Kidney epithelial cell (primary cell): Measurements from ENCODE around the gene INPP5B. TPM values are rescaled to one million over a fixed set of nuclear protein-coding genes. Genes with fewer than 3 reads are reported as not detected.

Experiments used
- DNase-seq: peaks from one replicate; pipeline ENCODE4 v3.0.0-alpha.2; 2010; ENCODE audit warnings: low read depth
- H3K27me3 ChIP-seq: 2 replicates; pipeline ENCODE4 v1.6.0; 2011; ENCODE audit warnings: low read length; ENCODE audit not compliant: control insufficient read depth, insufficient read depth
- H3K36me3 ChIP-seq: 2 replicates; pipeline ENCODE4 v1.5.1; 2011; ENCODE audit warnings: low read length; ENCODE audit not compliant: control insufficient read depth, insufficient read depth
- H3K4me3 ChIP-seq: 2 replicates; pipeline ENCODE4 v1.5.1; 2011; ENCODE audit warnings: low read depth, mild to moderate bottlenecking, control low read depth, low read length
- CTCF ChIP-seq: IDR thresholded peaks from 2 replicates; pipeline ENCODE4 v1.5.1; 2011; ENCODE audit warnings: mild to moderate bottlenecking, moderate library complexity, low read length, control low read depth, inconsistent platforms; ENCODE audit not compliant: insufficient read depth, poor library complexity, severe bottlenecking
- total RNA-seq: library from RNA; depleted of rRNA; stranded (reverse); fragments of >200 nt; gene quantifications from 2 replicates; pipeline ENCODE4 v1.2.3, GENCODE V29; 2015

The INPP5B gene
- total RNA-seq, 1 donor from 2014 or later, result 18.9 TPM

GRCh38 chr1:37825506-37825905 lies 121.3 kb downstream of the INPP5B start:
- no peak for DNase-seq
- Histone ChIP-seq H3K27me3 (no peaks in the 10 kb centered on the region), H3K4me3 (no peak overlapping the region), H3K36me3 (no peaks in the 10 kb centered on the region)
- no peak for TF ChIP-seq CTCF

DNA sequence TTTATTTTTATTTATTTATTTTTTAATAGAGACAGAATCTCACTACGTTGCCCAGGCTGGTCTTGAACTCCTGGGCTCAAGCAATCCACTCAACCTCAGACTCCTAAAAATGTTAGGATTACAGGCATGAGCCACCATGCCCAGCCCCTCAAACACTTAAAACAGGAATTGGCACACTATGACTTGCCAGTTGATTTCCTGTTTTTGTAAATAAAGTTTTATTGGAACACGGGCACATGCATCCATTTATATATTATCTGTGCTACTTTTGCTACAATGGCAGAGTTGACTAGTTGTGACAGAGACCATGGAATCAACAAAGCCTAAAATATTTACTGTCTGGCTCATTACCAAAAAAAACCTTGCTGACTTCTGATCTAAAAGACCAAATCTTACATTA lies 122.9 kb downstream of the INPP5B start:
- TF ChIP-seq CTCF, result no peak
- DNase-seq, result no peak
- Histone ChIP-seq H3K4me3 (no peak overlapping the region), H3K27me3 (no peaks in the 10 kb centered on the region), H3K36me3 (no peaks in the 10 kb centered on the region)

DNA sequence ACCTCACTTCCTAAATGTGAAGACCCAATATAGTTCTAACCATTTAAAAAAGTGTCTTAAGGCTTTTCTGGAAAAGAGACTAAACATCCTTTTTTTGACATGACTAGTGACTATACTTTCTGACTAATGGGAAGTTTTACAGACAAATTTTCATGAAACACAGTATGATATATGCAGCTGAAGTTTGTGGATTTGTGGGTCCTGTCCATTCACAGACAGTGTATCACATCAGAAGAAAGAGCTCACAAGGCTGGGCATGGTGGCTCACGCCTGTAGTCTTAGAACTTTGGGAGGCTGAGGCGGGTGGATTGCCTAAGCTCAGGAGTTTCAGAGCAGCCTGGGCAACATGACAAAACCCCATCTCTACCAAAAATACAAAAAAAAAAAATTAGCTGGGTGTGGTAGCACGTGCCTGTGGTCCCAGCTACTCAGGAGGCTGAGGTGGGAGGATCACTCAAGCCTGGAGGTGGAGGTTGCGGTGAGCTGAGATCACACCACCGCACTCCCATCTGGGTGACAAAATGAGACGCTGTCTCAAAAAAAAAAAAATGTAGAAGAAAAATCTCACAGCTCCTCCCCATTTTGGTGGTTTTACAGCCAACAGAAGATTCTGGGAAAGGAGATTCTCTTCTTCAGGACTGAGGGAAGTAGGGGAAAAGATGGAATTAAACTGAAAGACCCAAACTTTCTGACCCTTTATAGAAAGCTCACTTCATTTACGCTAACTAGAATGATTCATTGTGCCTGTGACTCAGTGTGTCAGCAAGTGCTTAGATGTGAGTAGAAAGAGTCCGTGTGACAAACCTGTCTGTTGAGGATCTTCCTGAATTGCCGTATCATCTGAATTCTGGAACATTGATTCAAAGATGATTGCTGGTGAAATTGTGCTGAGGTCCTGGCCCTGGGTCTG lies 123.7 kb downstream of the INPP5B start:
- no peaks in the 10 kb centered on the region for H3K36me3 ChIP-seq
- no peaks in the 10 kb centered on the region for H3K27me3 ChIP-seq
- TF ChIP-seq CTCF, result no peak
- no peak for DNase-seq
- H3K4me3 ChIP-seq, result no peak overlapping the region

DNA sequence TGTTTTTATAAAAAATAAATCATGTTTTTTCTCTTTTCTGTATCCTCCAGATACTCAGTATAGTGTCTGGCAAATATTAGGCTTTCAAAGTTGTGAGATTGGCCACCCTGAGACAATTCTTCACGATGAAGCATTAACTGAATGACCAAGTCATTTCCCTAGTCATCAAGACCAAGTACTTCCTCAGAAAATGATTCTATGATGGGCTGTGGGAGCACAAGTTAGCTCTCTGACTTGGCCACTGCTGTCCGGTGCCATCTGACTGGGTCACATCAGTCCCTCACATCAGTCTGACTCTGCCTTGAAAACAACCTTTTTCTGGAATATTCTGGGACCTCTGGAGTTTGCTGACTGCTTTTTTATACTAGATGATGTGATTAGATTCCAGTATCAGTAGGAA lies 125.4 kb downstream of the INPP5B start:
- no peak for TF ChIP-seq CTCF
- Histone ChIP-seq H3K36me3 (no peaks in the 10 kb centered on the region), H3K4me3 (no peak overlapping the region), H3K27me3 (no peaks in the 10 kb centered on the region)
- DNase-seq, result no peak

DNA sequence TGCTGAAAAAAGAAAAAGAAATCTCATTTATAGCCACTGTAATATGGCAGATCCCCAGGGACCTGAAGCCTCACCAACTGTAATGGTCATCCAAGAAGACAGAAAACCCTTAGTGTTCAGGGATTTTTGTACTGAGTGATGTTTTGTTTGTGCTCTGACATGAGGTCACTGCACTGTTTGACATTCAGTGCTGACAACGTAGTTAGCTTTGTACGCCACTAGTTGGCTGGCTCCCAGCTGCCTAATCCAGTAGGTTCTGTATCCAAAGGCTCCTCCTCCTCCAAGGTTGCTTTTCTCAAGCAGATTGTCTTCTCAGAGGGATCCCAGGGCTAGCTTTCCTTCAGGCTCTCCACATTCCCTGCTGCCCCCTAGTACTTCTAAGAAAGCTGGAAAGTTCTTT lies 129.4 kb downstream of the INPP5B start:
- no peak for DNase-seq

More for the DNA sequence above, 129.4 kb downstream of the INPP5B start:
- TF ChIP-seq CTCF, result no peak
- Histone ChIP-seq H3K36me3 (no peaks in the 10 kb centered on the region), H3K27me3 (no peaks in the 10 kb centered on the region), H3K4me3 (no peak overlapping the region)
